Lung (tissue), 12 donors: Measurements from ENCODE around the gene KLK13. TPM values are rescaled to one million over a fixed set of nuclear protein-coding genes. Genes with fewer than 3 reads are reported as not detected.

Source experiments
- ATAC-seq: fragments of 200-7000 bp; cut with Tn5 transposase; one replicate; pipeline ENCODE4 v1.9.1; 2020; ENCODE audit warnings: moderate number of reproducible peaks; ENCODE audit not compliant: insufficient read depth, low FRiP score
- DNase-seq, 3 donors: peaks; one replicate each; pipeline ENCODE4 v3.0.0-alpha.2; 2013 to 2017
- H3K27ac ChIP-seq, 2 donors: one replicate each; pipeline ENCODE4 v1.5.1; 2013; ENCODE audit warnings: mild to moderate bottlenecking in 2 of 2, moderate library complexity in 2 of 2, control low read depth in 1 of 2, inconsistent platforms in 1 of 2, low read depth in 1 of 2, low read length in 1 of 2
- H3K27me3 ChIP-seq, 3 donors: one replicate each; pipeline ENCODE4 v1.5.1; 2013; ENCODE audit warnings: low read length in 2 of 3; ENCODE audit not compliant: control insufficient read depth in 3 of 3, insufficient read depth in 3 of 3
- H3K36me3 ChIP-seq, 4 donors: one replicate each; pipeline ENCODE4 v1.5.1; 2013; ENCODE audit warnings: low read length in 4 of 4, mild to moderate bottlenecking in 1 of 4, moderate library complexity in 1 of 4; ENCODE audit not compliant: control insufficient read depth in 4 of 4, insufficient read depth in 4 of 4
- H3K4me1 ChIP-seq, 5 donors: one replicate each; pipeline ENCODE4 v1.5.1; 2013; ENCODE audit warnings: low read length in 5 of 5, mild to moderate bottlenecking in 2 of 5, moderate library complexity in 1 of 5; ENCODE audit not compliant: control insufficient read depth in 5 of 5, insufficient read depth in 5 of 5
- H3K4me3 ChIP-seq: one replicate; pipeline ENCODE4 v1.5.1; 2013; ENCODE audit warnings: mild to moderate bottlenecking, control low read depth, moderate library complexity
- H3K9ac ChIP-seq, 2 donors: one replicate each; pipeline ENCODE4 v1.5.1; 2013; ENCODE audit warnings: low read length in 2 of 2, control low read depth in 1 of 2; ENCODE audit not compliant: insufficient read depth in 1 of 2
- H3K9me3 ChIP-seq, 4 donors: one replicate each; pipeline ENCODE4 v1.5.1; 2013; ENCODE audit warnings: low read length in 3 of 4, mild to moderate bottlenecking in 1 of 4, moderate library complexity in 1 of 4; ENCODE audit not compliant: control insufficient read depth in 4 of 4, insufficient read depth in 3 of 4
- CTCF ChIP-seq: IDR thresholded peaks from 2 replicates; pipeline ENCODE4 v1.5.1; 2012; ENCODE audit warnings: mild to moderate bottlenecking; ENCODE audit errors: control extremely low read depth, extremely low read depth
- WGBS, 2 donors: extraction: QIAGEN DNeasy Blood & Tissue Kit; methylation state at CpG; one replicate each; pipeline ENCODE4 v1.1.7; 2013; 5-methylcytosine and 5-hydroxymethylcytosine counted together
- polyA plus RNA-seq, 2 donors: library from polyadenylated mRNA; stranded (reverse); fragments of 200-250 nt; gene quantifications; one replicate each; pipeline ENCODE4 v1.2.1, GENCODE V29; 2013
- total RNA-seq, 2 donors: library from RNA; depleted of rRNA in 1 of 2; stranded (reverse); fragments of >200 nt in 1 of 2; gene quantifications; one replicate each; pipeline ENCODE4 v1.2.1, GENCODE V29; 2014 to 2021
- donor health status: control.
- donor health status: control.
- donor health status: Bipolar disorder and iron deficiency.
- donor health status: healthy.
- donor health status: DM: yes; HTN: yes; CAD: no.

KLK13 gene
- total and polyA plus RNA-seq, 4 donors, result 0.65 to 9.3 (median 3.1) TPM

GRCh38 chr19:51040151-51040550 lies 24.7 kb downstream of the KLK13 start:
- ATAC-seq, result no peak

DNA sequence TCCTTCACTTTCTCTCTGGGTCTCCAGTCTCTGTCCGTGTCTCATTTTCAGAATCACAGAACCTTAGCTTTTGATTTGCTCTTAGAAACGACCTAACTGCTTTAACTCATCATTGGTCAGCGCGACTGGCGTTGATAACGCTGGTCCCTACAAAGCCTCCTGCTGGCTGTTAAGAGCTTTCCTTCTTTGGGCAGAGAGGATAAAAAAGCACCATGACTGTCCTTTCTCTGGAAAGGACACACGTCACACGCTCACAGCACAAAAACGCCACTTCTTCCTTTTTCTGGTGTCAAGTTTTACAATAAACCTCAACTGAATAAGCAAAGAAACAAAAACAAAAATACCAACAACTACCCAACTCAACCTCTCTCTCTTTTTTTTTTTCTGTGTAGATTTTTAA lies 28.4 kb downstream of the KLK13 start:
- Histone ChIP-seq H3K4me3 (no peak overlapping the region), H3K27ac (no peak overlapping the region), H3K4me1 (no peaks in the 10 kb centered on the region), H3K36me3 (no peaks in the 10 kb centered on the region), H3K27me3 (no peaks in the 10 kb centered on the region), H3K9me3 (no peaks in the 10 kb centered on the region), H3K9ac (no peak overlapping the region)
- no peak for TF ChIP-seq CTCF
- DNase-seq (no peak), ATAC-seq (no peak)
- 54% methylated on average over 9 of the region's 9 CpGs for WGBS, 2 donors

More at GRCh38 chr19:51040151-51040550, 24.7 kb downstream of the KLK13 start:
- no peak overlapping the region for H3K27ac ChIP-seq
- H3K9ac ChIP-seq, result no peak overlapping the region
- no peak for TF ChIP-seq CTCF
- no peak for DNase-seq
- no peaks in the 10 kb centered on the region for H3K36me3 ChIP-seq
- no peak overlapping the region for H3K4me3 ChIP-seq
- H3K4me1 ChIP-seq, result no peaks in the 10 kb centered on the region
- 93 to 94% methylated on average over 6 of the region's 6 CpGs for WGBS, 2 donors
- H3K27me3 ChIP-seq, result no peaks in the 10 kb centered on the region
- H3K9me3 ChIP-seq, result no peaks in the 10 kb centered on the region

GRCh38 chr19:51034704-51035103 lies 30.2 kb downstream of the KLK13 start, which contains the start of gene KLK12:
Gene KLK12, minus strand, starts transcription at chr19:51035002. Its CDS starts 381 bp downstream, at chr19:51034621.
- TF ChIP-seq CTCF, result no peak
- Histone ChIP-seq H3K36me3 (no peaks in the 10 kb centered on the region), H3K4me1 (no peaks in the 10 kb centered on the region), H3K27ac (no peak within 1 kb of the TSS), H3K9ac (no peak within 1 kb of the TSS), H3K4me3 (no peak within 1 kb of the TSS), H3K27me3 (no peaks in the 10 kb centered on the region), H3K9me3 (peaks cover 0 to 7% (median 0%) of the 10 kb centered on the region in 4 donors)
- DNase-seq, result no peak
- ATAC-seq, result no peak
- 45 to 59% methylated on average over 11 of the region's 11 CpGs for WGBS, 2 donors

DNA sequence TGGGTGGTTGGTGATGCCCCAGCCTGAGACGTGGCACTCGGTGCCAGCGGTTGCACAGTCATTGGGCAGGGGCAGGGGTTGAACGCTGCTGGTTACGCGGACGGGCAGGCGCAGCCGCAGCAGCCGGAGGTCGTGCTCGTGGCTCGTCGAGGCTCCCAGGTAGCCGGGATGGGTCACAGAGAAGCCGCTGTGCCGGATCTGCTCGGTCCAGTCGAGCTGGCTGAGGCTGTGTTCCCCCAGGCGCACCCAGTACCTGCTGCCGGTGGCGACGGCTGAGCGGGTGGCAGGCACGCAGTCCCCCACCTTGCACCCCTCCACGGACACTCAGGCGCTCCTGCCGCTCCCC lies 33.0 kb downstream of the KLK13 start:
- 90 to 93% methylated on average over 26 to 28 of the region's 28 CpGs for WGBS, 2 donors

More for the DNA sequence above, 33.0 kb downstream of the KLK13 start:
- H3K4me3 ChIP-seq, result no peak overlapping the region
- no peaks in the 10 kb centered on the region for H3K4me1 ChIP-seq
- no peak for TF ChIP-seq CTCF
- H3K9me3 ChIP-seq, result peaks cover 0 to 9% (median 0%) of the 10 kb centered on the region in 4 donors
- H3K9ac ChIP-seq, result no peak overlapping the region
- H3K27me3 ChIP-seq, result peaks cover 0 to 1% (median 0%) of the 10 kb centered on the region in 3 donors
- DNase-seq, result no peak
- ATAC-seq, result no peak
- H3K36me3 ChIP-seq, result no peaks in the 10 kb centered on the region
- H3K27ac ChIP-seq, result no peak overlapping the region
